ENCODE data around the gene SUN2.

GRCh38 chr22:38724176-38724575 lies 31.6 kb downstream of the SUN2 start:
- TF ChIP-seq CTCF (conservative IDR thresholded peaks at IDR 0.05 in 1 of 2, IDR thresholded peaks at IDR 0.05 in 1 of 2; ENCODE audit: low read depth in 1 of 2, low read length in 2 of 2) (no peak), EZH2 (IDR thresholded peaks at IDR 0.05; ENCODE audit: low read length, missing control alignments) (no peak)

Data from fibroblast of lung (primary cell).